ENCODE measurements around the gene DDX51.
A peak's percentile ranks its signal among the peaks of the same experiment; 100 is the strongest.

DDX51 gene

DNA sequence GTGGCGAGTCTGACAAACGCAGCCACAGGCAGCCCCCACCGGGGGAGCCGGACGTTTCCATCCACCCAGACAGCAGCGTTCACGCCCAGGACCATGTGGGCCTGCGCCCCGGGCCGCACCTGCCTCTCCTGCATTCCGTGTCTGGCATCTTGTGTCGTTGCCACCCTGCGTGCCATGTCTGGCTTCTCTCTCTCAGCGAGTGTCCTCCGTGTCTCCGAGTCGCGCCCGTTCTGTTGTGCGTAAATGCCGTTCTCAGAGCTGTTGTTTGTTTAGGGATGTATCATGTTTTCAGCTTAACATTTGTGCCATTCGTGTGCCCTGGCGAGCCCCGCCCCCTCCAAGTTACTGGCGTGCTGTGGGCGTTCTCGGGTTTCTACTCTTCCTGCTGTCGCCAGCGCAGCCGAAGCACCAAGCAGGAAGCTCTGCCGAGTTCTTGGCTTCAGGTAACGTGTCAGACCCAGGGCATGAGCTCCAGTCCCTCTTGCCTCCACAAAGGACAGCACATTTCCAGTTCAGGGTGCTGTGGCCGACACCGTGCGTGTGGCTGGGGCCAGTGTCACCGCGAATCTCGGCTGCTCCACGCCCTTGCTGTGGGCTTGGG, 34.8 kb upstream of the DDX51 start:
- peak; percentile 59 for DNase-seq (ENCODE audit: low spot score)

GRCh38 chr12:132178316-132178715, 34.2 kb upstream of the DDX51 start:
- DNase-seq (ENCODE audit: low spot score) = no peak

DNA sequence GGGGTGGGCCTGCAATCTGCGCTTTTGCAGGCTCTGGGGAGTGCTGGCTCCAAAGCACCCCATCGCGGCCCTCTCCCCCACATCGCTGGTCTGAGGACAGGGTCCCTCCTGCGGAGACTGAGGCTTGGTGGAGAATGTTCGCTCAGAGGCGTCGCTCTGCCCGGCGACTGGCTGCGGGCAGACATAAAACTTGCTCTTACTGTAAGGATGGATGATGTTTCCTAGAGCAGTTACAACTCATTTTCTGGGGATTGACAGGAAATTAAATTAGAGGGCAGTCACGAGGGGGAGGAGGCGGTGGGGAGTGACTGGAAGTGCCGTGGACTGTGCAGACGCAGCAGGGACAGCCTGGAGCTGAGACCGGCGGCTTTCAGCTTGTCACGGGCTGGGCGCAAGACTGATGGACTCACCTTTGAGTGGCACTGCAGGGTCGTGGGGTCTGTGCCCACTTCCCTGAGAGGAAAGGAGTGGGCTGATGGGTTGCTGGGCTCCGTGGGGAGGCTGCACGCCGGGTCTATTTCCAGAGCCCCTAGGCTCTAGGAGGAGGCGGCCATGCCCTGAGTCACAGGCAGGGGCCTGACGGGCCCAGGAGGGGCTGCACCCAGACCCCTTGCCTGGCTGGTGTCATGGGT, 32.9 kb upstream of the DDX51 start:
- no peak for DNase-seq (ENCODE audit: low spot score)

DNA sequence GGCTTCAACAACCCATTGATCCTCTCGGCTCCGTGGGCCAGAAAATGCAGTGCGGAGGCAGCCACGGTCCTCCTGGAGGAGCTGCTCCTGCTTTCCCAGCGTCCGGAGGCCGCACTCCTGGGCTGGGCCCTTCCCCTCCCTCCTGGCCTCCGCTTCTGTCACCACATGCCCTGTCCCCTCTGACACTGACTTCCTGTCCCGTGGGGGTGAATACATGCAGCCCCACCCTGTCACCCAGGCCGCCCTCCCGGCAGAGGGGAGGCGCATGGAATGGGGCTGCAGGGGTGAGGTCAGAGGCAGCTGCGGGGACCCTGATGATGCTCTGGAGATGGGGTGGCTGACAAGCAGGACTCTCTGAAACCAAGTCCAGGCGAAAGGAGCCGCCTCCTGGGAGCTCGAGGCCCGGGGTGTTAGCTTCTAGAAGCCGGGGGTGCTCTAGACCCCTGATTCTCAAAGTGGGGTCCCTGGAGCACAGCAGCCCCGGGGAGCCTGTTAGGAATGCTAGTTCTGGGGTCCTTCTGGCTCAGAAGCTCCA, 32.3 kb upstream of the DDX51 start:
- no peak for DNase-seq (ENCODE audit: low spot score)

- DNase-seq (ENCODE audit: low spot score) = no peak
Measured at GRCh38 chr12:132175496-132176384, 31.6 kb upstream of the DDX51 start.

- no peak for DNase-seq (ENCODE audit: low spot score)
Measured at GRCh38 chr12:132174839-132175490, 30.8 kb upstream of the DDX51 start.

DNA sequence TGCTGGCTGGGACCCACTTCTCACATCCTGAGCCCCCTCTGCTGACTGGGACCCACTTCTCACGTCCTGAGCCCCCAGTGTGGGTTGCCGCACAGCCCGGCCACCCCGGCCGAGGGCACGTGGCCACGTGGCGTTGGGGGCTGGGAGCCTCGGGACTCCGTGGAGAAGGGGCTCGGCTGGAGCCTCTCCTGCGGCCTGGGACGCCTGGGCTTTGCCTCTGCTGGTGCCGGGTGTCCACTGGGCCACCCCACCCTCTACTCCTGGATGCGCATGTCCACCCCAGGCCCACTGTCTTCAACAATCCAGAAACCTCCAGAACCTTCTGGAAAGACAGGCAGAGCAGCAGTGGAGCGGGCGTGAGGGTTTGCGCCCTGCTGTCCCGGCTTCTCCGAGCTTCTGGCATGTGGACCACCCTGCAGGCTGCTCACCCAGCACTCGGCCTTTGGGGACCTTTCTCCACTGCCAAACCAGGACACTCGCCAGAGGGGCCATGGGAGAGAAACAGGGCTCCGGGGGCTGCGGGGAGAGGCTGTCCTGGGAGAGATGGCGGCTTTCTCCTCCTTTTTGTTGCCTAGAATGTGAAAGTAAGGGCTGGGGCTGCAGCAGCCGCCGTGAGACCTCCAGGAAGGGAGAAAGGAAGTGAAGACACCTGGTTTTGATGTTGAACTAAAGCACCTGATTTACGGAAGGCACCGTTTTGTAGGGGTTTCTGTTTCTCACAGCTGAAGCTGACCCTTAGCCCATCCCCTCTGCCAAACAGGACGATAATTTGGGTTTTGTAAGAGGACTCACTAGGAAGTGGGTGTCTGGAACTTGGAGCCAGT, 30.1 kb upstream of the DDX51 start:
- no peak for DNase-seq (ENCODE audit: low spot score)

DNA sequence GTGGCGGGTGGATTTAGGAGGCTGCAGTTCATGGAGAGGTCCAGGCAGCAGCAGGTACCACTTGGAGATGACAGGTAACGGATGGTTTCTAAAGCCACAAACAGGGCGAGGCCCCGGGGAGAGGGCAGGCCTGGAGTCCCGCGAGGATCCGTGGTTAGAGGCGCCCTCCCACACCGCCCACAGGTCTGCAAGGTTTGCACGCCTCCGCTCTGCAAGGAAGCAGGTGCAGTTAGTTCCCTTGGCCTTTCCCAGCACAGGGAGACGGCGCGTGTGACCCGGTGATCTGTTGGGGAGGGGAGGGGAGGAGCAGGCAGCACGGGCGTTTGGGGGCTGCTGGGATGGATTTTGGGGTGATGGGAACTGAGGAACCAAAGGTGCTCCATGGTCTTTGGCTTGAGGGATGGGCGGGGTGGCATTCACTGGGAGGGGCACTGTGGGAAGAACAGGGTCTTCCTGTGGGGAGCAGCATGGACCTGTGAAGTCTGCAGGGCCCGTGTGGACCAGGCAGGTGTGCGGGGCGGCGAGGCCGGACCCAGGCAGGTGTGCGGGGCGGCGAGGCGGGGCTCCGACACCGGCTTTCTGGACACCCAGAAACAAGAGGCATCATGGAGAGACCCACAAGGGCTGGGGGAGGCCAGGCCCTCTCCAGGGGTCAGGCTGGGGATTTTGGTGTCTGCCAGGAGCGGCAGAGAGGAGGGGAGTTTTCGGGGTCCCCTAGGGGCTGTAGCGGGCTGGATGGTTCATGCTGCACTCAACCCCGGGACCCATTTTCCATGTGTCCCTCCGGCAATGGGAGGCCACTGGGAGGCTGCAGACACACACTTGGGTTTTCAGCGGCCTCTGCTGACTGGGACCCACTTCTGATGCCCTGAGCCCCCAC, 29.3 kb upstream of the DDX51 start:
- DNase-seq (ENCODE audit: low spot score) = peak; percentile 78

- DNase-seq (ENCODE audit: low spot score) = no peak
Measured at GRCh38 chr12:132172619-132173018, 28.5 kb upstream of the DDX51 start.

DNA sequence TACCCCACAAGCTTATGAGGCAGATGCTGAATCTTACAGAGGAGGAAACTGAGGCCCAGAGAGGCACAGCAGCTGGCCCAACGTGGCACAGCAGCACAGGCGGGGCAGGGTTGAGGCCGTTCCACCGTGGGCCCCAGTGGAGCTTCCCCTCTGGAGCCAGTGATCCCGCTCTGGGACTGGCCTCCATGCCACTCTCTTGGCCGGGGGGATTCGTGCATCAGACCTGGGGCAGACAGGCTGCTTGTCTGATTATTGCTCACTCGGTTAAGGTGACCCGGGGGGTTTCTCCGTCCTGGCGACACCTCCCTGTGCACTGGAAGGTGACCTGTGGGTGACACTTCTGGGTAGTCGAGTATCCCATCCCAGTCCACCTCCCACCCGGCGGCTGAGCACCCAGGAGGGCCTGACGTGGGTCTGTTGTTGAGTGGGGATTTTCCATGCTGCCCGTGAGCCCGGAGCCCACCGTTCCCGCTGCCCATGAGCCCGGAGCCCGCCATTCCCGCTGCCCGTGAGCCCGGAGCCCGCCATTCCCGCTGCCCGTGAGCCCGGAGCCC, 27.9 kb upstream of the DDX51 start:
- no peak for DNase-seq (ENCODE audit: low spot score)

GRCh38 chr12:132171293-132171967, 27.3 kb upstream of the DDX51 start:
- no peak for DNase-seq (ENCODE audit: low spot score)

DNA sequence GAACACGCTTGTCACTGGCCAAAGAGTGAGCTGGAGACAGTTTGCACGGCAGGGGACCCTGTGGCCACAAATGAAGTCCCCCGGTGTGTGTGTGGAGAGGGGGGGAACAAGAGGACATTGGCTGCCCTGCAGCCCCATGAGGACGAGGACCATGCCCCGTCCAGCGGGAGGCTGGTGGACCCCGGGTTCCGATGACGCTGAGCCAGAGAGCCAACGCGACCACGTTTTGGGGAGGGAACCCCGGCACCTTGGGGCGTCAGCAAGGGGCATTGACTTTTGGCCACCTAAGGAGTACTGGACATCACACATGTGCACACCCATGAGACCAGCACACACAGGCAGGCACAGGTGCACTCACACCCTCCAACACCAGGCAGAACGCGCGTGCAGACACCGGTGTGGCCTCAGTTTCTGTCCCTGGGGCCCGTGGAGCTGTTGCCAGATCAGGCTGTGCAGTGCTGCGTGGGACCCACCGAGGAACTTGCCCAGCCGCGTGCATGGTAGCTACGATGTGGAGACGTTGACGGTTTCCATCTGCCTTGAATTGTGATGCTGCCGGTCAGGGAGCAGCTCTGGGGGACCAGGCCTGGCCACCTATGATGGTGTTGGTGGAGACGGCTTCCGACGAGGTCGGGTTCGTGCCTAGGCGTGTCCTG, 26.6 kb upstream of the DDX51 start:
- DNase-seq (ENCODE audit: low spot score) = no peak

DNA sequence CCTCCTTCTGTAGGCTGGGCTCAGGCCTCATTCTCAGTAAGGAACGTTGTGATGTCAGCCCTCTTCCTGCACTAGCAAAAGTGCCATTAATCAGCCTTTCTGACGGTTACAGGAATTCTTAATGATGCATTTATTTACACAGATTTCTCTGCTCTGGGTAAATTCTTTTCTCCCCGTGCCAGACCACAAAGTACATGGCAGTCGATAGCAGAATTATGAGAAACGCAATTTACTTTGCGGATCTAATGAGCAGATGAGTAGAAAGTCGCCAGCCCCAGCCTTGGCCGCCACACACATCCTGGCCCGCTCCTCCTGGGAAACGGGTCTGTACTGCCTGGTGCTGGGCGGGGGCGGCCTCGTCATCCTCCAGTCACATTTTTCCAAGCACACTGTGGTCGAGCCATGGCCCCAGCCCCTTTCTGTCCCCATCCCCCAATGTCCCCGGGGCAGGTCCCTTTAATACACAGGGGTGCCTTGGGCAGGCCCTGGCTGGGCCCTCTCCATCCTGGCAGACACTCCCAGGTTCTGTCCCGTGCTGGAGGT, 26.0 kb upstream of the DDX51 start:
- DNase-seq (ENCODE audit: low spot score) = no peak

DNA sequence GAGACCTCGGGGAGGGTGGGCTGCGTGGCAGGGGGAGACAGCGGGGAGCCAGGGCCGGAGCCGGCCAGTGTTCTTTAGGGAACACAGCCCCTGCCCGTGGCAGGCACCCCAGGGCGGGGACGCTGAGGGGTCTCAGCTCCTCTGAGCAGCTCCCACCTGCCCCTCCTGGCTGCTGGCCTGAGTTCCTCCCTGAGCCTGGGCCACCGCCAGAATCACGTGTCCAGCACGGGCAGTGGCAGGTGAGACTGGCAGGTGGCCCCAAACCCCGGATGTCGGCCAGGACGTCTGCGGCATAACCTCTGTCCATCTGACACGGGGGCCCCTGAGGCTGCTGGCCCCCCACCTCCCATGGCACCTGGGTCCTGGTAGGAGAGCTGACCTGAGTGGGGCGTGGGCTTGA, 25.3 kb upstream of the DDX51 start:
- no peak for DNase-seq (ENCODE audit: low spot score)

DNA sequence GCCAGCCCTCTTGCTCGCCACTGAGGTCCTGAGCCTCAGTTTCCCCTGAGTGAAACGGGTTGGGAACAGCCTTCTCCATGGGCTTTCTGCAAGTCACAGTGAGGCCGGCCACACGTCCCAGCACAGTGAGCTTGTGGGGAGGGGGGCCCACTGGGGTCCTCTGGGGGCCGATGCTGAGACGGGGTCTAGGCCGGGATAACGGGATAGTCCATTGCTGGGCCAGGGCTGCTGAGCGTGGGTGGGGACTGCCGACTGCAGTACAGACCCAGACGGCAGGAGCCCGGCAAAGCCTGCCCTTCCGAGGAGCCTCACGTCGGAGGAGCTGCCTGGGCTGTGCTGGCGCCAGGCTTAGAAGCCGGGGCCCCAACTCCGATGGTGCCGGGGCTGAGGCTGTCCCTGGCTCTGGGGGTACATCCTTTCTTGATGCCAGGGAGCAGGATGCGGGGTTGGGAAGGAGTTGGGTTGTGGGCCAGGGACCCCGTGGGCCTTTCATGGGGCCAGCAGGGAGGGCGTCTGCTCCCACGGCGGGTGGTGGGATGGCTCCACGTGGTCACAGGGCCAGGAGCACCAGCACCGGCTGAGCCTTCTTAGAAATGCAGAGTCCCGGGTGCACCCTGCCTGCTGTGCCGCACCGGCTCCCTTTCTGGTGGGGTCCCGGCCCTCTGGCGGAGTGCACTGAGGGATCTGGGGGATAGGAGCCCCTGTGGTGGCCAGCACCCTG, 24.4 kb upstream of the DDX51 start:
- DNase-seq (ENCODE audit: low spot score) = no peak

DNA sequence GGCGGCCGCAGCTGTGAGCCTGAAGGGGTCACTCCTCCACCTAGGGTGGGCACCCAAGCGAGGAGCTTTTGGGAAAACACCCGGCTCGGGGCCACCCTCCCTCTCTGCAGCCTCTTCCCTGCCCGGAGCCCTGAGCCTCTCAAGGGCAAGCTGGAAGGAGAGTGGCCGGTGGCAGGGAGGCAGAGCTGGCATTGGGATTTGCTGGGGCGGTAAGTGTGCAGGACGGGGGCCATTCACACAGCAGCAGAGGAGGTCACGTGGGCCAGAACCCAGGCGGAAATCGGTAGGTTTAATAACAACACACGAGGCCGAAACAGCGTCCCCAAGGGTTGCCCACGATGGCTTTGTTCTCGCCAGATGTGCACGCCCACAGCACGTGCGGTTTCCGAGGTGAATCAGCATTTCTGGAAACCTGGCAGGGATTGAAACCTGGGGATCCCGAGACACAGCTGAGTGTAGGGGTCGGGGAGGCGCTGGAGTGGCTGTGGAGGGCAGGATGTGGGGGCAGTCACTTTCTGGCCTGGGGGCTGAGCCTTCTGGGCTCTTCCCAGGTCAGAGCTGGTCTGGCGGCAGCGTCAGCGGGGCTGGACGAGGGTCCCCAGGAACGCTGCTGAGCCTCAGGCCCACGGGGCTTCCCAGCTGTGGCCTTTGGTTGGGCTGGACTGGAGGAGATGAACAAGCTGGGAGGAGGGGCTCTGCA, 23.6 kb upstream of the DDX51 start:
- DNase-seq (ENCODE audit: low spot score) = peak; percentile 70

DNA sequence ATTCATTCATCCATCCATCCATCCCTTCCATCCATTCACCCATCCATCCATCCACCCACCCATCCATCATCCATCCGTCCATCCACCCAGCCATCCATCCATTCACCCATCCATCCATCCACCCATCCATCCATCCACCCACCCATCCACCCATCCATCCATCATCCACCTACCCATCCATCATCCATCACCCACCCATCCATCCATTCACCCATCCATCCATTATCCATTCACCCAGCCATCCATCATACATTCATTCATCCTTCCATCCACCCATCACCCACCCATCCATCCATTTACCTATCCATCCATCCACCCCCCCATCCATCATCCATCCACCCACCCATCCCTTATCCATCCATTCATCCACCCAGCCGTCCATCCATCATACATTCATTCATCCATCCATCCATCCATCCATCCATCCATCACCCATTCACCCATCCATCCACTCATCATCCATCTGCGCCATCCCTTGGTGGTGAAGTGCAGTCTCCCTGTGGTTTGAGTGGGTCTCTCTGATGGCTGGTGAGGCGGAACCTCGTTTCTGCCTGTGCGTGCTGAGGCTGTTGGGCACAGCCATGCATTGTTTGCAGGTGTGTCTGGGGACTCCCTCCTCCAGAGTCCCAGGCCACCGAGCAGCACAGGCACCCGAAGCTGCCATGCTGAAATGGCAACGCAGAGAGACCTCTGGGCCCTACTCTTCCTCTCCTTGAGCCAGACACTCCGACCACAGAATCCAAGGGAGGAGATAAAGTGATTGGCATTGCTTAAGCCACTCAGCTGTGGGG, 22.9 kb upstream of the DDX51 start:
- DNase-seq (ENCODE audit: low spot score) = no peak

All from SW480 (cell line).